HG03460 (cell line): ENCODE data around the gene ACOT9.
A peak's percentile ranks its signal among the peaks of the same experiment; 100 is the strongest.
"Not testable (repeated sequence)": the region's sequence is repeated elsewhere in the genome, so short reads cannot be mapped to it uniquely, and the experiment has no call there.

Experiments used
- ATAC-seq: cut with Tn5 transposase; IDR thresholded peaks from one replicate; pipeline ENCODE4 v1.9.1; 2021; ENCODE audit not compliant: unreplicated experiment

The ACOT9 gene

GRCh38 chrX:23705235-23705634, 37.8 kb downstream of the ACOT9 start:
- ATAC-seq = no peak

GRCh38 chrX:23704673-23705206, 38.3 kb downstream of the ACOT9 start:
- no peak for ATAC-seq

GRCh38 chrX:23699636-23700194, 43.4 kb downstream of the ACOT9 start:
- peak; percentile 64 for ATAC-seq

GRCh38 chrX:23694606-23695005, 48.5 kb downstream of the ACOT9 start:
- ATAC-seq = peak; percentile 56

GRCh38 chrX:23692166-23692565, 50.9 kb downstream of the ACOT9 start:
- ATAC-seq = no peak

GRCh38 chrX:23676486-23676885, 66.6 kb downstream of the ACOT9 start:
- ATAC-seq = not testable (repeated sequence)

GRCh38 chrX:23673108-23673507, 70.0 kb downstream of the ACOT9 start:
- no peak for ATAC-seq

GRCh38 chrX:23670528-23670927, 72.5 kb downstream of the ACOT9 start:
- ATAC-seq = no peak

- ATAC-seq = peak; percentile 45
These were observed 74.7 kb downstream of the ACOT9 start for GRCh38 chrX:23668335-23668734.

GRCh38 chrX:23667239-23668177, 75.6 kb downstream of the ACOT9 start, which contains the start of gene PRDX4:
PRDX4 (plus strand) TSS chrX:23667493; CDS start chrX:23667571, 78 bp downstream.
- peak; percentile 52 for ATAC-seq

- no peak for ATAC-seq
These were observed 76.8 kb downstream of the ACOT9 start for GRCh38 chrX:23666282-23666681.

- ATAC-seq = no peak
These were observed 78.6 kb downstream of the ACOT9 start for GRCh38 chrX:23664496-23664895.

GRCh38 chrX:23662853-23663252, 80.2 kb downstream of the ACOT9 start:
- ATAC-seq = no peak

- ATAC-seq = peak; percentile 65
These were observed 80.9 kb downstream of the ACOT9 start for GRCh38 chrX:23662187-23662586.

GRCh38 chrX:23661671-23662070, 81.4 kb downstream of the ACOT9 start:
- no peak for ATAC-seq

- ATAC-seq = no peak
These were observed 82.3 kb downstream of the ACOT9 start for GRCh38 chrX:23660766-23661132.

- ATAC-seq = not testable (repeated sequence)
These were observed 82.9 kb downstream of the ACOT9 start for GRCh38 chrX:23660083-23660765.

GRCh38 chrX:23659339-23659738, 83.7 kb downstream of the ACOT9 start:
- ATAC-seq = no peak

GRCh38 chrX:23656684-23657083, 86.4 kb downstream of the ACOT9 start:
- ATAC-seq = no peak

GRCh38 chrX:23656091-23656490, 87.0 kb downstream of the ACOT9 start:
- no peak for ATAC-seq
